SK-N-SH (cell line): ENCODE results near the gene ZAP70.

ENCODE experiments used
- CTCF ChIP-seq: fragments of 200-600 bp; sonication (generic); IDR thresholded peaks from 2 replicates; pipeline ENCODE4 v1.6.1; 2017; ENCODE audit warnings: antibody characterized with exemption, mild to moderate bottlenecking, moderate library complexity
- EP300 ChIP-seq, 2 experiments: IDR thresholded peaks; 2 replicates each; pipeline versions ENCODE4 v1.4.0 to v1.6.1; 2012; ENCODE audit warnings: borderline replicate concordance in 1 of 2, low read depth in 1 of 2, low read length in 1 of 2
- EZH2phosphoT487 ChIP-seq: fragments of 200-600 bp; sonication (generic); IDR thresholded peaks from 2 replicates; pipeline ENCODE4 v1.6.1; 2017; ENCODE audit warnings: low read depth, mixed run types, mild to moderate bottlenecking, antibody characterized with exemption, moderate library complexity, borderline replicate concordance
- JUND ChIP-seq: IDR thresholded peaks from 2 replicates; pipeline ENCODE4 v1.4.0; 2012
- MAX ChIP-seq: IDR thresholded peaks from 2 replicates; pipeline ENCODE4 v1.4.0; 2012; ENCODE audit warnings: low read depth
- MXI1 ChIP-seq: IDR thresholded peaks from 2 replicates; pipeline ENCODE4 v1.6.1; 2012; ENCODE audit warnings: mild to moderate bottlenecking, low read depth, low read length, improper control_type of control experiment
- RAD21 ChIP-seq: IDR thresholded peaks from 2 replicates; pipeline ENCODE4 v1.6.1; 2012; ENCODE audit warnings: mild to moderate bottlenecking, low read length
- RCOR1 ChIP-seq: fragments of 150-350 bp; IDR thresholded peaks from 2 replicates; pipeline ENCODE4 v1.6.1; 2017; ENCODE audit warnings: antibody characterized with exemption, low read length
- RFX5 ChIP-seq: IDR thresholded peaks from 2 replicates; pipeline ENCODE4 v1.6.1; 2012; ENCODE audit warnings: mild to moderate bottlenecking, improper control_type of control experiment, low read length
- RXRA ChIP-seq: IDR thresholded peaks from 2 replicates; pipeline ENCODE4 v1.4.0; 2012; ENCODE audit warnings: low read depth, mild to moderate bottlenecking, borderline replicate concordance
- SIN3A ChIP-seq: IDR thresholded peaks from 2 replicates; pipeline ENCODE4 v1.6.1; 2012; ENCODE audit warnings: low read depth, mild to moderate bottlenecking, low read length, moderate library complexity, borderline replicate concordance
- SMC3 ChIP-seq: IDR thresholded peaks from 2 replicates; pipeline ENCODE4 v1.6.1; 2012; ENCODE audit warnings: low read depth, low read length, improper control_type of control experiment
- USF1 ChIP-seq: IDR thresholded peaks from 2 replicates; pipeline ENCODE4 v1.4.0; 2012; ENCODE audit warnings: low read depth, borderline replicate concordance
- YY1 ChIP-seq: IDR thresholded peaks from 2 replicates; pipeline ENCODE4 v1.4.0; 2012; ENCODE audit warnings: low read depth, mild to moderate bottlenecking

GRCh38 chr2:97723156-97724072 is 10.0 kb downstream of the ZAP70 start:
- no peak for TF ChIP-seq RFX5
- TF ChIP-seq CTCF: no peak
- TF ChIP-seq JUND: no peak
- TF ChIP-seq EZH2phosphoT487: no peak
- no peak for TF ChIP-seq SIN3A
- no peak for TF ChIP-seq USF1
- no peak for TF ChIP-seq MXI1
- no peak for TF ChIP-seq MAX
- no peak for TF ChIP-seq EP300 (IDR thresholded peaks at IDR 0.05; ENCODE audit: borderline replicate concordance in 1 of 2, low read depth in 1 of 2, low read length in 1 of 2)
- TF ChIP-seq RAD21: no peak
- TF ChIP-seq SMC3: no peak
- no peak for TF ChIP-seq RCOR1
- no peak for TF ChIP-seq YY1
- no peak for TF ChIP-seq RXRA
